ENCODE data around the gene SUPT16H.

GRCh38 chr14:21332950-21333349 lies 50.9 kb downstream of the SUPT16H start:
- TF ChIP-seq CTCF (IDR thresholded peaks at IDR 0.05) = no peak
- no peak for TF ChIP-seq EZH2 (IDR thresholded peaks at IDR 0.05; ENCODE audit: borderline replicate concordance, insufficient read depth, low read depth, low read length, poor library complexity, severe bottlenecking)
